RPMI8226 (cell line): Measurements from ENCODE around the gene LYRM1.

ENCODE experiments used
- DNase-seq: peaks from one replicate; pipeline ENCODE4 v3.0.0-alpha.2; 2015

LYRM1 gene

DNA sequence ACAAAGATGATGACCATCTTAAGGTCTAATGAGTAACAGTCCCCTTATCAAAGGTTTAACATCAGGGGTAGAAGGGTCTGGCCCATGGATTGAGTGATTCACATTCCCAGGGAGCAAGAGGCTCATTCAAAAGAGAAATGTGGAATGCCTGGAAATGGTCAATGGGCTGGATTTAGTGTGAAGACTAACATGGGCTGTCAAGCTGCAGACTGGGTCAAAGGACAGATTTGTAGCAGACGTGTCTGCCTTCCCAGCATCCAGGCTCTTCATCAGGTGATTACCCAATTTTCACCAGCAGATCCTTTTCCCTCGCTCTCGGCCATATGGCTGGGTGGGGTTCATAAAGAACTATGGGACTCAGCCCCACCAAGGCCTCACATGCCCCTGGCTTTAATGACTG lies 27.2 kb upstream of the LYRM1 start:
- no peak for DNase-seq

GRCh38 chr16:20874088-20874581 lies 26.4 kb upstream of the LYRM1 start:
- no peak for DNase-seq

DNA sequence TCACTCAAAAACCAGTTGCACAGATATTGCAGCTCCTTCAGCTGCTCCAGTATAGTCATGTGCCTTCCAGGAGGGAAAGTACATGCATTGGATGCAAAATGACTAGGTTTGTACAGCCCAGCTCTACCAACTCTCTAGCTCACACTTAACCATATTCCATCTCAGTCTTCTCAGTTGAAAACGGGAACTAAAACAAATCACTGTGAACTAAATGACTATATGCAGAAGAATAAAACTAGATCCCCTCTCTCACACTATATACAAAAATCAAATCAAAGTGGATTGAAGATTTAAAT lies 25.3 kb upstream of the LYRM1 start:
- DNase-seq, result no peak

- DNase-seq, result no peak
These were observed 21.9 kb upstream of the LYRM1 start for GRCh38 chr16:20878682-20879147.

GRCh38 chr16:20879175-20880040 lies 21.2 kb upstream of the LYRM1 start:
- DNase-seq, result no peak

DNA sequence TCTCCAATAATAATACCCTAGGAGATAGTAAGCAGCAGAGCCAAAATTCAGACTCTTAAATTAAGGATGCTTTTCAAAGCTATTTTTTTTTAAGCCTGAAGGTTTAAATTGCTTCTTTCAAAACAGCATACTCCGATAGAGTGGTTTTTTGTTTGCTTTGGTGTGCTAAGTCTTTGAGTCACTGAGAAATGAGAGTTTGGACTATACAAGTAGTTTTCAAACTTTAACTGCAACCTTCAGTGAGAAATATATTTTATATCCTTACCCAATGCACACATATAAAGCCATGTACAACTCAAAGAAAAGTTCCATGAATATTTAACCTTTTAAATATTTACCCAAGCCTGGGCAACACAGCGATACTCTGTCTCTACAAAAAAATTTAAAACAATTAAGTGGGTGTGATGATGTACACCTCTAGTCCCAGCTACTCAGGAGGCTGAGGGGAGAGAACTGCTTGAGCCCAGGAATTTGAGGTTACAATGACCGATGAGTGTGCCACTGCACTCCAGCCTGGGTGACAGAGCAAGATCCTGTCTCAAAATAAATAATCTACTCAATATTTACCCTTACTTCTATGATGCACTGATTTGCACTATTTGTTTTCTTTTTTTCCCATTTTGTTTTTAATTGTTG lies 19.6 kb upstream of the LYRM1 start:
- DNase-seq, result no peak

DNA sequence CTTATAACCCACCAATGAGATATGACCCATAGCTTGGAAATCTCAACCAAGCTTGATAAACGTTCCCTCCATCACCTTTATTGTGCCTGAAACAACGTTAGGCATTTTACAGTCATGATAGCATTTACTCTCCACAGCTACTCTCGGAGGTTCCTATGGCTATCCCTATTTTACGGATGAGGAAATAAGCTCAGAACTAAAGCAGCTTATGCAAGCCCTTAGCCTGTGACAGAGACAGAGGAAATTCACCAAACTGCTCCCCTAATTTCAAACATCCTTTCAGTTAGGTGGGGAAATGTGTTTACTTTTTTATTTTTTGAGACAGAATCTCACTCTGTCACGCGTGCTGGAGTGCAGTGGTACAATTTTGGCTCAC lies 19.1 kb upstream of the LYRM1 start:
- no peak for DNase-seq

DNA sequence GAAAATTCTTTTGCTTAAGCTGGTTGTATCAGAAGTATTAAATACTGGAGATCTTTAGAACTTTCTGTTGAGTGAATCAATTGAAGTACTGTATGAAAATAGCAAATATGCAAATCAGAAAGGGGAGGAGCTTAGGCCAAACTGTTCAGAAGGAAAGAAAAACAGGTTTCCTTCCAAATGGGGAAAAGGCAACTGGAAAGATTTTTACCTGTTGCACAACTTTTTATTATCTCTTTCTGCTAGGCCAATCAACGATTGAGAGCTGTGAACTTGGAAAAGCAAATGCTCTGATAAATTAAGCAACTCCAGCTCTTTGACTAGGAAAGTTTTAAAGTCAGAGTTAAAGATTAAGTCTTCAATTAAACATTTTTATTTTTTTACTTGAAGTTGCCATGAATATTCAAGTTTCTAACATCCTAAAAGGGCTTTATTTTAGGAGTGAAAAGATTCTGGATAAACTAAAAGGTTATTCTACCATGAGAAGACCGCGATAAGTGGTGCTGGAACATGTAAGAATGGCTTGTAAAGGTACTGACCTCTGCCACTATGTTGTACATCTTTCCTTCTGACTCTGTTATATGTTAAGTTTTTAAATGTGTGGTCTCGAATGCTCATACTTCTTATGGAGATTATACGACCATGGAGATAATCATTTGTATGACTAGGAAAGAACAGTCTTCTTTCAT lies 16.9 kb upstream of the LYRM1 start:
- no peak for DNase-seq

- no peak for DNase-seq
These were observed 16.4 kb upstream of the LYRM1 start for GRCh38 chr16:20884240-20884556.

DNA sequence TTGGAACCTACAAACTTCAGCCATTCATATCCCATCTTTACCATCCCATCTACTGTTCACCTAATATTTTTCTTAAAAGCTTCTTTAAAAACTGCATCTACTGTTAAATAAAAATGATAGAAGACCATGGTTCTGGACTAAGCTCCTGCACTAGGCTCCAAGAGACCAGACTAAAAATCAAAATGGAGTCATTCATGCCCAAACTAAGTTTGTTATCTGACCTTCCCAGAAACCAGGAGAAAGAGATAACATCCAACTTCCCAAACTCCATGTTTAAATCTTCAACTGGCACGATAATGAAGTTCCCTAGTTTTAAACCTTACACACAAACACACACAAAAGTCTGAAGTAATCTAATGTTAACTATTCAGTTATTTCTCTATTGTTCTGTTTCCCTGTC lies 14.3 kb upstream of the LYRM1 start:
- DNase-seq, result no peak

DNA sequence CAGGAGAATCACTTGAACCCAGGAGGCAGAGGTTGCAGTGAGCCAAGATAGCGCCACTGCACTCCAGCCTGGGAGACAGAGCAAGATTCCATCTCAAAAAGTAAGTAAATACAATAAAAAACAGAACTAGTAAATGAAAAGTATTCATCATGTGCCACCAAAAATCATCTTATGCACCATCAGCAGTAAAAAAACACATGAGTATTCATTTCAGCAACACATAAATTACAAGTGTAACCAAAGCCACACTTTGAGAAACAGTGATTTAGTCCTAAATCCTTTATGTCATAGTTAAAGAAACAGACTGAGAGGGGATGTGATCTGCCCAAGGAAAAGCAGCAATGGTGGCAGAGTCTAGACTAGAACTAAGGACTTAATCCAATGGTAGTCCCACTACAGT lies 13.4 kb upstream of the LYRM1 start:
- no peak for DNase-seq

DNA sequence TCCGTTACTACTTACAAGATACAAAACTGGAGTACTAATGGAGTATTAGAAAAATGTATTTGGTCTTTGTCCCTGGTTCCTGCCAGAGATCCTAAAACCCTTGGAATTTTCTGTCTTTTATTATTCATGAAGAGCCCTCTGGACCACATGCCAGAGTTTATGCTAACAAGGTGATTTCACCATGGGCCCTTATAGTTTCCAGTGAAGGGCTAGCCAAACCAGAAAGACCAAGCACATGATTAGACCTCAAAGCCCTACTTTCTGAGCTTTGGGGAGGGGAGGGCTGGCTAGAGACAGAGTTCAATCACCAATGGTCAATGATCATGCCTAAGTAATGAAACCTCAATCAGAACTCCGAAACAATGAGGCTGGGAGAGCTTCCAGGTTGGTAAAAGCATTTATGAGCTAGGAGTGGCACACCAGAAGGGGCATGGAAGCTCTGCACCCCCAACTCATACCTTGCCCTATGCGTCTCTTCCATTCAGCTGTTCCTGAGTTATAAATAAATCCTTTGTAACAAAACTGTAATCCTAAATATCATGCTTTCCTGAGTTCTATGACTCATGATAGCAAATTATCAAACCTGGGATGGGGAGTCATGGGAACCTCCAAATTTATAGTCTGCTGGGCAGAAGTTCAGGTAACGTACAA lies 10.8 kb upstream of the LYRM1 start:
- no peak for DNase-seq

- DNase-seq, result no peak
These were observed 6.2 kb upstream of the LYRM1 start for GRCh38 chr16:20894388-20894787.

- DNase-seq, result no peak
These were observed 3.2 kb upstream of the LYRM1 start for GRCh38 chr16:20897253-20897897.

DNA sequence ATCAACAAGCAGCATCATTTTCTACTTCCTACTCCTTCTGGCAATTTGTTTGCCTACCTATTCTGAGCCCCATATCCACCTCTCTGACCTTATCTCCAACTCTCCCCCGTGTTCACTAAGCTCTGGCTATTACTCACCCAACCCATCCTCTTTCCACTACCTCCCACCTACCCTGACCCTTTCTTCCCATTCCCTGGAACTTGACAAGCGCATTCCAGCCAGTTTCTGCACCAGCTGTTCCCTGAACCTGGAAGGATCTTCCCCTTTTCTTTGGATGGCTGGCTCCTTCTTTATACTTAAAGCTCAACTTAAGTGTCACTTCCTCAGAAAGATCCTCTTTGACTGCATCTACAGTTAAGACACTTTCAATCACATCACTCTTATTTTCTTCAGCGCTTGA lies 2.6 kb upstream of the LYRM1 start:
- no peak for DNase-seq

DNA sequence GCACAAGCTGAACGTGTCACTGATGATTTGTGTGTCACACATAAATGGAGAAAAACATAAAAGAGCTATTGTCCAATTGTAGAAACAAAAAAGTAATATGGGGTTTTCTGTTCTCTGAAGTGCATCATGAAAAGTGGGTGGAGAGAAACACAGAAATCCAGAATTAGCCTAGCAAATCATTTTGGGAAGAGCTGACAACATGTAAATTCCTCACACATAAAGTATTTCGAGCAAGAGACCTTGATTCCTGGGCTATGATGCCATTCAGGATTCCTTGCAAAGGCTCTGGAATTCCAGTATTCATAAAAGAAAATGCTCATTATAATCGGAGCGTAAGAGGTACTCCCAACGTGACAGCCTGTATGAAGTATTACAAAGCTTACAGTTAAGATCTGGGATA lies 1.5 kb upstream of the LYRM1 start:
- no peak for DNase-seq

DNA sequence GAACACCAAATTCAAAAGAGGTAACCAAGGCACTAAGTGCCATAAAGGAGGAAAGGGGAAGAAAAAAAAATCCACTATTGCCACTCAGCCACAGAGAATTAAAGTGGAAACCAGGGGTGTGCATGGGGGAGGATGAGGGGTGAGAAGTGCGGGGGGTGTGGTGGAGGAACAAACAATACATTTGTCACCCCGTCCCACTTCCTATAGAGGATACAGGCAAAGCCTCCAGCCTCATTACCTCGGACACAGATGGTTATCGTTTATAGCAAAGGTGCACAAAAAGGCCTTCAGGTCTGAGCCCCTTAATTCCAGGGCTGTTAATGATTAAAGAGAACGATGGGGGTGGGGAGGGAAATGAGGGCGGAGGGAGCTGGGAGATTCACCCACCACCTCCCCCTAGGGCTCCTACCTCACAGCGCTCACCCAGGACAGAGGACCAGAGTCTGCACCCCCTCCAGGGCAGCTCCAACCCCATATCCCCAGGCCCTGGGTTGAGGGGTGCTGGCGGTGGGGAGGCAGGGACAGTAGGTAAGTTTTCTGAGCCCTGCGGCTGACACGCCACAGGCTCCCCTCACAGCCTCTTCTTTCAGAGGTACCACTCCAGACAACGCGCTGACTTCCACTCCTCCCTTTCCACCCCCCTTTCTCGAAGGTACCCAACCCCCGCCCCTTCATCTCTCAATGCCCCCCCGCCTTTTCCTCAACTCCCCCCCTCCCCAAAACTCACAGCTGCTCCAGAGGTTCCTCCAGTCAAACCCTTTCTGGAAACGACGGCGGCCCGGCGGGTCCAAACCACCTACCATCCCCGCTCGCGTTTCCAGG lies 883 bp upstream of the LYRM1 start:
- no peak for DNase-seq

GRCh38 chr16:20901068-20901435 lies 481 bp downstream of the LYRM1 start:
- DNase-seq, result no peak

- DNase-seq, result peak; percentile 48
These were observed 1.0 kb downstream of the LYRM1 start for GRCh38 chr16:20901436-20902112.

DNA sequence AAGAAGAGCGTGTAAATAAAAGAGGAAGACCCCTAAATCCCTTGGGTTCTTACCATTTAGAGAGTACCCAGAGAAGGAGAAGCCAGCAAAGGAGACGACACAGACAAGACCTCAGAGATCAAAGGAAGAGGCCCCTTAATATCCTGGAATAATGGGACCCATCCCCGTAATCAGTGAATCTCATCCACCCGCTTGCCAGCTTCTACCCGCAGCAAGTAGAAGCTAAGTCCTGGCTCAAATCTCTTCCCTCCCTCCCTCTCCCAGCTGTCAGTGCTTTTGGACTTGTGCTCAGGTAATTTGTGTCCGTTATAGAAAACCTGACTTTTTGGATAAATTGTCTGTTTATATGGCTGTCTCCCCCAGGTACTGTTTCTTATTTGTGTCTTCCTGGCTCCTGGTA lies 1.9 kb downstream of the LYRM1 start:
- DNase-seq, result no peak

- DNase-seq, result no peak
These were observed 2.7 kb downstream of the LYRM1 start for GRCh38 chr16:20903116-20903898.
